K562 (cell line): ENCODE data around the gene CRAT. TPM values are rescaled to one million over a fixed set of nuclear protein-coding genes. Genes with fewer than 3 reads are reported as not detected.

Experiments
- ATAC-seq: fragments of 200-7000 bp; cut with Tn5 transposase; 3 replicates; pipeline ENCODE4 v1.9.1; 2020; ENCODE audit warnings: moderate library complexity
- BruUV-seq: library from RNA; stranded (reverse); fragments of 400-500 nt; replicated peaks from 2 replicates; lab custom pipeline; 2021; lab: Mats Ljungman, UMichigan
- CTCF ChIA-PET: fragments of 300-600 bp; formaldehyde crosslinking; extraction: SDS; loops from one replicate; lab custom pipeline; 2021; ENCODE audit warnings: low intra/inter-chr PET ratio; lab: Yijun Ruan, JAX
- POLR2A ChIA-PET: fragments of 300-600, 350-650 bp; sonication (Branson Sonifier 250); formaldehyde crosslinking; extraction: SDS; loops from one replicate; lab custom pipeline; 2021; ENCODE audit warnings: antibody characterized with exemption, inconsistent platforms; lab: Yijun Ruan, JAX
- DNase-seq, 4 experiments: peaks; one replicate each; pipeline versions ENCODE4 v3.0.0 to v3.0.0-alpha.2; 2011 to 2018; ENCODE audit warnings: low spot score in 3 of 4, mixed read lengths in 3 of 4; ENCODE audit errors: extremely low read depth in 1 of 4
- FAIRE-seq: peaks from 2 replicates; lab custom pipeline; 2011; peaks lifted over from hg19 to GRCh38; lab: Jason Lieb, UNC
- H2AFZ ChIP-seq: 2 replicates; pipeline ENCODE4 v1.6.0; 2011; ENCODE audit warnings: low read depth, low read length, control low read depth, inconsistent platforms
- H3K27ac ChIP-seq: fragments of 200-600 bp; 3 replicates; pipeline ENCODE4 v1.8.0; 2011; ENCODE audit warnings: low read depth, mild to moderate bottlenecking, control low read depth, inconsistent platforms, low read length, moderate library complexity, mixed read lengths; ENCODE audit errors: extremely low read depth
- H3K27me3 ChIP-seq, 2 experiments: fragments of 300-600 bp in 1 of 2; 2 replicates in 1 of 2; 3 replicates in 1 of 2; pipeline versions ENCODE4 v1.6.0 to v1.8.0; 2011; ENCODE audit warnings: inconsistent platforms in 2 of 2, low read length in 2 of 2, mild to moderate bottlenecking in 1 of 2, mixed read lengths in 1 of 2, moderate library complexity in 1 of 2; ENCODE audit not compliant: control insufficient read depth in 2 of 2, insufficient read depth in 2 of 2
- H3K36me3 ChIP-seq: fragments of 300-600 bp; 3 replicates; pipeline ENCODE4 v1.8.0; 2011; ENCODE audit warnings: mild to moderate bottlenecking, low read length, inconsistent platforms; ENCODE audit not compliant: control insufficient read depth, insufficient read depth
- H3K4me1 ChIP-seq, 2 experiments: fragments of 200-600 bp in 1 of 2; replicated peaks in 1 of 2; 2 replicates in 1 of 2; 3 replicates in 1 of 2; pipeline versions ENCODE4 v1.5.1 to v1.8.0; 2011; ENCODE audit warnings: inconsistent platforms in 2 of 2, low read length in 2 of 2, mild to moderate bottlenecking in 1 of 2, mixed read lengths in 1 of 2, moderate library complexity in 1 of 2; ENCODE audit not compliant: control insufficient read depth in 2 of 2, insufficient read depth in 2 of 2
- H3K4me2 ChIP-seq: 2 replicates; pipeline ENCODE4 v1.6.1; 2011; ENCODE audit warnings: low read length, control low read depth, inconsistent platforms, mixed read lengths; ENCODE audit not compliant: insufficient read depth
- H3K4me3 ChIP-seq: fragments of 200-600 bp; sonication (generic), shearing (Covaris generic); 2 replicates; pipeline ENCODE4 v1.5.1; 2016; ENCODE audit warnings: control low read depth, inconsistent platforms
- H3K79me2 ChIP-seq: fragments of 200-600 bp; 3 replicates; pipeline ENCODE4 v1.8.0; 2011; ENCODE audit warnings: low read length, inconsistent platforms; ENCODE audit not compliant: control insufficient read depth, insufficient read depth
- H3K9ac ChIP-seq, 2 experiments: 2 replicates each; pipeline versions ENCODE4 v1.6.0 to v1.6.1; 2011; ENCODE audit warnings: low read depth in 2 of 2, low read length in 2 of 2, control low read depth in 1 of 2, inconsistent platforms in 1 of 2, mild to moderate bottlenecking in 1 of 2, mixed read lengths in 1 of 2; ENCODE audit not compliant: insufficient read depth in 1 of 2
- H3K9me1 ChIP-seq: one replicate; pipeline ENCODE4 v1.6.0; 2011; ENCODE audit warnings: inconsistent platforms, mild to moderate bottlenecking, low read length, moderate library complexity; ENCODE audit not compliant: control insufficient read depth, insufficient read depth
- H3K9me3 ChIP-seq: replicated peaks from 2 replicates; pipeline ENCODE4 v1.5.1; 2011; ENCODE audit warnings: low read depth, low read length, inconsistent platforms; ENCODE audit not compliant: control insufficient read depth, insufficient read depth
- H4K20me1 ChIP-seq: replicated peaks from 2 replicates; pipeline ENCODE4 v1.6.1; 2011; ENCODE audit warnings: low read length, inconsistent platforms, mixed read lengths; ENCODE audit not compliant: control insufficient read depth, insufficient read depth
- GTF3C2 ChIP-seq: IDR thresholded peaks from 3 replicates; pipeline ENCODE4 v1.6.1; 2011; ENCODE audit warnings: borderline replicate concordance, mild to moderate bottlenecking, moderate library complexity; ENCODE audit not compliant: insufficient read length; ENCODE audit errors: extremely low read depth
- POLR2G ChIP-seq: fragments of 200-400 bp; formaldehyde crosslinking; IDR thresholded peaks from 2 replicates; pipeline ENCODE4 v1.6.1; 2017; ENCODE audit warnings: low read depth, mild to moderate bottlenecking, antibody characterized with exemption, low read length, moderate library complexity
- SMARCC2 ChIP-seq: fragments of 450-650 bp; IDR thresholded peaks from 2 replicates; pipeline ENCODE4 v1.6.1; 2017; ENCODE audit warnings: antibody characterized with exemption, moderate library complexity, mild to moderate bottlenecking, low read depth
- ZBTB17 ChIP-seq: fragments of 450-650 bp; formaldehyde crosslinking; IDR thresholded peaks from 2 replicates; pipeline ENCODE4 v1.4.0; 2020; ENCODE audit warnings: mild to moderate bottlenecking
- ZFX ChIP-seq: sonication (generic); formaldehyde crosslinking; IDR thresholded peaks from 2 replicates; pipeline ENCODE4 v1.8.0; 2022; ENCODE audit warnings: mild to moderate bottlenecking, missing genetic modification reagents, moderate library complexity
- ZNF518B ChIP-seq: fragments of 250-450 bp; sonication (Bioruptor Pico); IDR thresholded peaks from 2 replicates; pipeline ENCODE4 v1.5.0; 2021; ENCODE audit warnings: mild to moderate bottlenecking, moderate library complexity
- ZNF668 ChIP-seq: fragments of 250-450 bp; sonication (Bioruptor Pico); IDR thresholded peaks from 2 replicates; pipeline ENCODE4 v1.8.0; 2022; ENCODE audit warnings: mild to moderate bottlenecking, inconsistent platforms
- WGBS: fragments of 100-300 bp; shearing (Covaris generic); methylation state at CpG from one replicate; pipeline ENCODE4 v1.1.6; 2016; ENCODE audit warnings: low coverage, mixed read lengths; ENCODE audit not compliant: insufficient coverage; ENCODE audit errors: missing lambda C conversion rate; 5-methylcytosine and 5-hydroxymethylcytosine counted together
- in situ Hi-C: fragments of 300-500 bp; cut with MboI; formaldehyde crosslinking; loops from 4 replicates; pipeline ENCODE4 v1.15.0; 2018; ENCODE audit warnings: inconsistent platforms, mixed read lengths
- intact Hi-C: fragments of 100-400 bp; cut with micrococcal nuclease; formaldehyde crosslinking; loops from 2 replicates; pipeline ENCODE4 v1.14.2; 2022
- polyA plus RNA-seq, 8 experiments: library from polyadenylated mRNA; depleted of rRNA in 4 of 8; stranded (reverse) in 5 of 8; unstranded in 3 of 8; fragments of >200 nt; fragmentation: Nextera tagmentation in 2 of 8; fragmentation: Illumina TruSeq in 1 of 8; extraction: Ambion mirVana in 2 of 8; extraction: Trizol in 1 of 8; gene quantifications; 2 replicates each; pipeline versions ENCODE4 v1.2.1 to v1.2.3, GENCODE V29; 2011 to 2014; ENCODE audit warnings: inconsistent platforms in 1 of 8, missing spikeins in 1 of 8
- total RNA-seq, 7 experiments: library from RNA; depleted of rRNA in 6 of 7; stranded (reverse); fragments of >200 nt in 6 of 7; fragmentation: Illumina TruSeq in 2 of 7; extraction: Trizol in 2 of 7; gene quantifications; 2 replicates each; pipeline versions ENCODE4 v1.2.1 to v1.2.3, GENCODE V29; 2011 to 2021; ENCODE audit warnings: low replicate concordance in 1 of 7

CRAT gene
- total and polyA plus RNA-seq, 9 of the 15 experiments (the other 6 are each of a cell fraction or from before 2014, with no cell fraction given) = 0.20 to 13.8 (median 5.4) TPM

- FAIRE-seq = no peak
Measured at GRCh38 chr9:129070696-129071525, 39.7 kb downstream of the CRAT start.

More at GRCh38 chr9:129070696-129071525, 39.7 kb downstream of the CRAT start:
- Histone ChIP-seq H3K27ac (peak overlapping the region; percentile 92), H3K79me2 (peaks cover 16% of the 10 kb centered on the region; the same call in 2 of the 3 replicates), H3K4me2 (no peak overlapping the region), H3K36me3 (peaks cover 51% of the 10 kb centered on the region), H3K9me3 (no peaks in the 10 kb centered on the region), H3K4me1 (peaks cover 44 to 54% of the 10 kb centered on the region in 2 experiments), H4K20me1 (no peaks in the 10 kb centered on the region), H2AFZ (no peak overlapping the region), H3K9ac (peak overlapping the region; percentile 75 to 86; a peak in 3 of 4 replicates), H3K27me3 (no peaks in the 10 kb centered on the region), H3K4me3 (no peak overlapping the region), H3K9me1 (peaks cover 2% of the 10 kb centered on the region)
- WGBS = 68% methylated on average over 18 of the region's 21 CpGs
- ATAC-seq (no peak), DNase-seq (peak in 3 of 4 experiments; percentile 28 to 50 (median 39))
- BruUV-seq = TSS peak; percentile 26
- POLR2A ChIA-PET = interaction anchor here (0.6 to 1.1 kb wide), 2 partner anchors 10 to 35 kb away, joined by 3 read pairs; partner anchors contain the start of gene DOLPP1
- in situ Hi-C loops = no loop called here
- TF ChIP-seq ZBTB17 (no peak), ZNF518B (CRISPR knock-in tag) (no peak), ZFX (CRISPR knock-in tag) (peak; percentile 40; the same call in 1 of the 2 replicates), GTF3C2 (no peak), SMARCC2 (no peak), ZNF668 (CRISPR knock-in tag) (no peak), POLR2G (0 out of 2 replicates have a peak, but pooled peaks have one; percentile 38)
- CTCF ChIA-PET = interaction anchor here (0.6 kb wide), 1 partner anchor 360 kb away, joined by 5 read pairs; no protein-coding TSS in a partner anchor
- intact Hi-C loops = no loop called here
